IMR-90 (cell line): ENCODE results near the gene NR2C1. TPM values are rescaled to one million over a fixed set of nuclear protein-coding genes. Genes with fewer than 3 reads are reported as not detected.

ENCODE experiments used
- ATAC-seq: fragments of 200-7000 bp; cut with Tn5 transposase; 2 replicates; pipeline ENCODE4 v1.9.1; 2020; ENCODE audit warnings: low read depth, mild to moderate bottlenecking, moderate library complexity
- BruUV-seq: library from RNA; stranded (reverse); fragments of 400-500 nt; replicated peaks from 2 replicates; lab custom pipeline; 2021; lab: Mats Ljungman, UMichigan
- CTCF ChIA-PET: fragments of 300-600 bp; formaldehyde crosslinking; extraction: SDS; loops from one replicate; lab custom pipeline; 2021; ENCODE audit warnings: antibody characterized with exemption; lab: Yijun Ruan, JAX
- POLR2A ChIA-PET: fragments of 300-600 bp; sonication (Branson Sonifier 250); formaldehyde crosslinking; loops from one replicate; lab custom pipeline; 2022; ENCODE audit warnings: antibody characterized with exemption; ENCODE audit not compliant: unreplicated experiment; lab: Charles Lee
- DNase-seq: peaks from one replicate; pipeline ENCODE4 v3.0.0; 2013
- H2AFZ ChIP-seq: replicated peaks from 2 replicates; pipeline ENCODE3; 2013; ENCODE audit warnings: low read length, mild to moderate bottlenecking; ENCODE audit not compliant: poor library complexity
- H2AK5ac ChIP-seq: 2 replicates; pipeline ENCODE4 v1.6.1; 2013; ENCODE audit warnings: low read depth, low read length, inconsistent platforms
- H2AK9ac ChIP-seq: replicated peaks from 2 replicates; pipeline ENCODE3; 2013; ENCODE audit warnings: mild to moderate bottlenecking, low read depth, low read length, moderate library complexity; ENCODE audit not compliant: poor library complexity
- H2BK120ac ChIP-seq: 2 replicates; pipeline ENCODE4 v1.6.1; 2013; ENCODE audit warnings: low read depth, low read length, inconsistent platforms
- H2BK15ac ChIP-seq: 3 replicates; pipeline ENCODE4 v1.6.1; 2013; ENCODE audit warnings: low read depth, low read length, inconsistent platforms
- H2BK20ac ChIP-seq: 2 replicates; pipeline ENCODE4 v1.6.1; 2013; ENCODE audit warnings: low read depth, mild to moderate bottlenecking, inconsistent platforms, low read length, moderate library complexity
- H2BK5ac ChIP-seq: 2 replicates; pipeline ENCODE4 v1.6.1; 2013; ENCODE audit warnings: mild to moderate bottlenecking, low read depth, low read length, inconsistent platforms; ENCODE audit not compliant: poor library complexity, severe bottlenecking
- H3K14ac ChIP-seq: replicated peaks from 2 replicates; pipeline ENCODE4 v1.6.1; 2013; ENCODE audit warnings: low read depth, low read length, inconsistent platforms
- H3K18ac ChIP-seq: 2 replicates; pipeline ENCODE4 v1.6.1; 2013; ENCODE audit warnings: low read depth, low read length, control low read depth
- H3K23ac ChIP-seq: 2 replicates; pipeline ENCODE4 v1.6.1; 2013; ENCODE audit warnings: low read depth, low read length, inconsistent platforms
- H3K27ac ChIP-seq: 2 replicates; pipeline ENCODE4 v1.5.1; 2013; ENCODE audit warnings: mild to moderate bottlenecking, control low read depth, low read length; ENCODE audit not compliant: insufficient read depth
- H3K27me3 ChIP-seq: 2 replicates; pipeline ENCODE4 v1.6.1; 2013; ENCODE audit warnings: low read length; ENCODE audit not compliant: control insufficient read depth, insufficient read depth
- H3K36me3 ChIP-seq: 2 replicates; pipeline ENCODE4 v1.6.1; 2013; ENCODE audit warnings: low read length, mixed read lengths; ENCODE audit not compliant: control insufficient read depth, insufficient read depth
- H3K4ac ChIP-seq: 2 replicates; pipeline ENCODE4 v1.6.1; 2013; ENCODE audit warnings: low read depth, low read length, inconsistent platforms
- H3K4me1 ChIP-seq: 2 replicates; pipeline ENCODE4 v1.6.1; 2013; ENCODE audit warnings: low read length, mixed read lengths; ENCODE audit not compliant: control insufficient read depth, insufficient read depth
- H3K4me2 ChIP-seq: 2 replicates; pipeline ENCODE4 v1.6.1; 2013; ENCODE audit warnings: low read depth, mild to moderate bottlenecking, control low read depth, low read length, moderate library complexity
- H3K4me3 ChIP-seq: 2 replicates; pipeline ENCODE4 v1.5.1; 2013; ENCODE audit warnings: low read depth, mild to moderate bottlenecking, control low read depth, low read length, moderate library complexity; ENCODE audit not compliant: insufficient read depth
- H3K56ac ChIP-seq: 2 replicates; pipeline ENCODE4 v1.6.1; 2013; ENCODE audit warnings: low read length, inconsistent platforms; ENCODE audit not compliant: insufficient read depth; ENCODE audit errors: extremely low read depth
- H3K79me1 ChIP-seq, 2 experiments: 2 replicates each; pipeline ENCODE4 v1.6.1; 2013; ENCODE audit warnings: low read length in 2 of 2, inconsistent platforms in 1 of 2, low read depth in 1 of 2
- H3K9ac ChIP-seq: 2 replicates; pipeline ENCODE4 v1.6.1; 2013; ENCODE audit warnings: low read depth, low read length, control low read depth
- H3K9me1 ChIP-seq: 2 replicates; pipeline ENCODE4 v1.6.1; 2013; ENCODE audit warnings: low read length, inconsistent platforms; ENCODE audit not compliant: insufficient read depth
- H3K9me3 ChIP-seq: 2 replicates; pipeline ENCODE4 v1.6.1; 2013; ENCODE audit warnings: low read length; ENCODE audit not compliant: control insufficient read depth, insufficient read depth
- H4K20me1 ChIP-seq: 2 replicates; pipeline ENCODE4 v1.6.1; 2013; ENCODE audit warnings: low read length, inconsistent platforms; ENCODE audit not compliant: insufficient read depth
- H4K5ac ChIP-seq: 2 replicates; pipeline ENCODE4 v1.6.1; 2013; ENCODE audit warnings: mild to moderate bottlenecking, low read depth, low read length, control low read depth
- H4K8ac ChIP-seq, 2 experiments: 2 replicates each; pipeline ENCODE4 v1.6.1; 2013; ENCODE audit warnings: low read depth in 2 of 2, low read length in 2 of 2, control low read depth in 1 of 2, inconsistent platforms in 1 of 2
- H4K91ac ChIP-seq: 2 replicates; pipeline ENCODE4 v1.6.1; 2013; ENCODE audit warnings: low read depth, low read length, inconsistent platforms; ENCODE audit not compliant: insufficient read depth
- MAFK ChIP-seq: IDR thresholded peaks from 2 replicates; pipeline ENCODE4 v1.6.1; 2012; ENCODE audit warnings: low read depth, low read length, improper control_type of control experiment
- NFE2L2 ChIP-seq: fragments of 150-350 bp; IDR thresholded peaks from 2 replicates; pipeline ENCODE4 v1.6.1; 2016; ENCODE audit warnings: low read depth, mild to moderate bottlenecking, low read length
- RCOR1 ChIP-seq: IDR thresholded peaks from 2 replicates; pipeline ENCODE4 v1.6.1; 2012; ENCODE audit warnings: mild to moderate bottlenecking, low read length, improper control_type of control experiment; ENCODE audit not compliant: insufficient replicate concordance
- WGBS, 2 experiments: methylation state at CpG; one replicate each; pipeline versions ENCODE4 v1.1.5 to v1.1.7; 2013; ENCODE audit warnings: missing lambda C conversion rate in 2 of 2; ENCODE audit not compliant: insufficient read length in 1 of 2; ENCODE audit errors: extremely low coverage in 2 of 2; 5-methylcytosine and 5-hydroxymethylcytosine counted together
- dilution Hi-C: fragments of 300-500 bp; cut with HindIII; formaldehyde crosslinking; loops from one replicate; pipeline ENCODE4 v1.14.3; 2018; ENCODE audit warnings: low sequenced_read_pairs; ENCODE audit not compliant: unreplicated experiment
- in situ Hi-C: fragments of 300-500 bp; cut with MboI; formaldehyde crosslinking; loops from 3 replicates; pipeline ENCODE4 v1.14.3; 2019; ENCODE audit warnings: low sequenced_read_pairs, inconsistent platforms, mixed read lengths
- intact Hi-C: fragments of 100-400 bp; cut with micrococcal nuclease; formaldehyde crosslinking; loops from 2 replicates; pipeline ENCODE4 v1.10.0; 2022
- polyA plus RNA-seq, 3 experiments: library from polyadenylated mRNA; depleted of rRNA; stranded (reverse); fragments of >200 nt; gene quantifications; 2 replicates each; pipeline ENCODE4 v1.2.3, GENCODE V29; 2012; ENCODE audit warnings: low replicate concordance in 1 of 3
- total RNA-seq: library from RNA; depleted of rRNA; stranded (reverse); fragments of >200 nt; gene quantifications from 2 replicates; pipeline ENCODE4 v1.2.3, GENCODE V29; 2012
- TF ChIP-seq, protein P1 (sequence below): conservative IDR thresholded peaks from 2 replicates; pipeline ENCODE4 v1.5.1; 2012; ENCODE audit warnings: mild to moderate bottlenecking, low read depth, low read length, improper control_type of control experiment

The NR2C1 gene
- total and polyA plus RNA-seq, 2 of the 4 experiments (the other 2 are of a cell fraction) = 12.7 to 14.1 TPM

GRCh38 chr12:95034750-95035149, 38.7 kb downstream of the NR2C1 start:
- no peak overlapping the region for H3K4me3 ChIP-seq
- no peaks in the 10 kb centered on the region for H4K20me1 ChIP-seq
- DNase-seq = no peak
- H4K8ac ChIP-seq = no peak overlapping the region
- H3K4ac ChIP-seq = no peak overlapping the region
- no peaks in the 10 kb centered on the region for H3K27me3 ChIP-seq
- no peak overlapping the region for H3K9ac ChIP-seq
- H3K4me1 ChIP-seq = no peaks in the 10 kb centered on the region
- no peak overlapping the region for H3K56ac ChIP-seq
- no peak overlapping the region for H2BK15ac ChIP-seq
- no peak overlapping the region for H2BK120ac ChIP-seq
- ChIA-PET CTCF (no interaction called here), POLR2A (no interaction called here)
- H3K27ac ChIP-seq = no peak overlapping the region
- no peak overlapping the region for H3K14ac ChIP-seq
- H2AFZ ChIP-seq = no peak overlapping the region
- H2BK5ac ChIP-seq = no peak overlapping the region
- H3K79me1 ChIP-seq = no peaks in the 10 kb centered on the region; a peak in 1 of 4 replicates
- H4K5ac ChIP-seq = no peak overlapping the region
- no peak for ATAC-seq
- H2AK5ac ChIP-seq = no peak overlapping the region
- in situ Hi-C loops (no loop called here), intact Hi-C loops (no loop called here), dilution Hi-C loops (no loop called here)
- no peak overlapping the region for H4K91ac ChIP-seq
- H2BK20ac ChIP-seq = no peak overlapping the region
- TF ChIP-seq RCOR1 (no peak), MAFK (no peak), NFE2L2 (no peak)
- TF ChIP-seq, protein P1, sequence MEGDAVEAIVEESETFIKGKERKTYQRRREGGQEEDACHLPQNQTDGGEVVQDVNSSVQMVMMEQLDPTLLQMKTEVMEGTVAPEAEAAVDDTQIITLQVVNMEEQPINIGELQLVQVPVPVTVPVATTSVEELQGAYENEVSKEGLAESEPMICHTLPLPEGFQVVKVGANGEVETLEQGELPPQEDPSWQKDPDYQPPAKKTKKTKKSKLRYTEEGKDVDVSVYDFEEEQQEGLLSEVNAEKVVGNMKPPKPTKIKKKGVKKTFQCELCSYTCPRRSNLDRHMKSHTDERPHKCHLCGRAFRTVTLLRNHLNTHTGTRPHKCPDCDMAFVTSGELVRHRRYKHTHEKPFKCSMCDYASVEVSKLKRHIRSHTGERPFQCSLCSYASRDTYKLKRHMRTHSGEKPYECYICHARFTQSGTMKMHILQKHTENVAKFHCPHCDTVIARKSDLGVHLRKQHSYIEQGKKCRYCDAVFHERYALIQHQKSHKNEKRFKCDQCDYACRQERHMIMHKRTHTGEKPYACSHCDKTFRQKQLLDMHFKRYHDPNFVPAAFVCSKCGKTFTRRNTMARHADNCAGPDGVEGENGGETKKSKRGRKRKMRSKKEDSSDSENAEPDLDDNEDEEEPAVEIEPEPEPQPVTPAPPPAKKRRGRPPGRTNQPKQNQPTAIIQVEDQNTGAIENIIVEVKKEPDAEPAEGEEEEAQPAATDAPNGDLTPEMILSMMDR = no peak
- BruUV-seq = no TSS peak
- H3K18ac ChIP-seq = no peak overlapping the region
- no peak overlapping the region for H3K4me2 ChIP-seq
- WGBS, 2 experiments = no CpG with 5 or more reads among the region's 1 CpG
- no peaks in the 10 kb centered on the region for H3K9me3 ChIP-seq
- H3K9me1 ChIP-seq = no peaks in the 10 kb centered on the region
- no peak overlapping the region for H2AK9ac ChIP-seq
- H3K23ac ChIP-seq = no peak overlapping the region
- H3K36me3 ChIP-seq = peaks cover 11% of the 10 kb centered on the region; the same call in 1 of the 2 replicates
